ENCODE data around the gene PAPPA. TPM values are rescaled to one million over a fixed set of nuclear protein-coding genes. Genes with fewer than 3 reads are reported as not detected.

Gene PAPPA
- total and polyA plus RNA-seq, 9 of the 15 experiments (the other 6 are each of a cell fraction or from before 2014, with no cell fraction given) = 0.06 to 0.18 (median 0.11) TPM

- H3K27me3 ChIP-seq (ENCODE audit: control insufficient read depth in 2 of 2, insufficient read depth in 2 of 2, low read length in 2 of 2) = no peaks in the 10 kb centered on the region
- in situ Hi-C loops (cut with MboI) = no loop called here
- DNase-seq (ENCODE audit: extremely low read depth in 1 of 4, low spot score in 3 of 4) = peak in 3 of 4 experiments; percentile 12 to 68 (median 40)
- no peaks in the 10 kb centered on the region for H4K20me1 ChIP-seq (replicated peaks; ENCODE audit: control insufficient read depth, insufficient read depth, low read length)
- CTCF ChIA-PET (ENCODE audit: low intra/inter-chr PET ratio) = no interaction called here
- H3K9ac ChIP-seq (ENCODE audit: insufficient read depth in 1 of 2, low read depth in 2 of 2, low read length in 2 of 2) = peak overlapping the region in 1 of 2 experiments; percentile 53; a peak in 2 of 4 replicates
- H3K36me3 ChIP-seq (ENCODE audit: control insufficient read depth, insufficient read depth, low read length) = no peaks in the 10 kb centered on the region
- no peaks in the 10 kb centered on the region for H3K9me1 ChIP-seq (ENCODE audit: control insufficient read depth, insufficient read depth, low read length)
- H3K27ac ChIP-seq (ENCODE audit: extremely low read depth, low read depth, low read length) = peak overlapping the region; percentile 70; the same call in 2 of the 3 replicates
- H3K4me3 ChIP-seq = no peak overlapping the region
- H3K79me2 ChIP-seq (ENCODE audit: control insufficient read depth, insufficient read depth, low read length) = no peaks in the 10 kb centered on the region
- H3K9me3 ChIP-seq (replicated peaks; ENCODE audit: control insufficient read depth, insufficient read depth, low read depth, low read length) = no peaks in the 10 kb centered on the region
- FAIRE-seq = peak; percentile 74
- H2AFZ ChIP-seq (ENCODE audit: low read depth, low read length) = peak overlapping the region; percentile 37
- POLR2A ChIA-PET = interaction anchor here (0.6 to 1.6 kb wide), 13 partner anchors 8 to 77 kb away, joined by 3 to 8 read pairs (median 4); no protein-coding TSS in a partner anchor
- intact Hi-C loops (cut with micrococcal nuclease) = loop anchor here (5.0 kb wide), 1 partner anchor 42 kb away; no protein-coding TSS in a partner anchor
- BruUV-seq (replicated peaks) = no TSS peak
- peak overlapping the region; percentile 45 for H3K4me2 ChIP-seq (ENCODE audit: insufficient read depth, low read length)
- peaks cover 5 to 40% of the 10 kb centered on the region in 2 experiments; a peak in 4 of 5 replicates for H3K4me1 ChIP-seq (replicated peaks in 1 of 2; ENCODE audit: control insufficient read depth in 2 of 2, insufficient read depth in 2 of 2, low read length in 2 of 2)
- ATAC-seq = peak; percentile 93
- 10% methylated on average over 5 of the region's 5 CpGs for WGBS (ENCODE audit: insufficient coverage, low coverage, missing lambda C conversion rate)
- TF ChIP-seq NFIX (CRISPR knock-in tag; IDR thresholded peaks at IDR 0.05; ENCODE audit: low read depth) (no peak), ZBTB26 (CRISPR knock-in tag; IDR thresholded peaks at IDR 0.05) (0 out of 2 replicates have a peak, but pooled peaks have one; percentile 68), ZNF644 (tag; IDR thresholded peaks at IDR 0.05; ENCODE audit: low read depth) (no peak; the same call in 1 of the 2 replicates), HLTF (IDR thresholded peaks at IDR 0.05) (no peak), ELF1 (tag; IDR thresholded peaks at IDR 0.05) (0 out of 2 replicates have a peak, but pooled peaks have one; percentile 24), ZNF518B (CRISPR knock-in tag; IDR thresholded peaks at IDR 0.05) (no peak), HDAC3 (IDR thresholded peaks at IDR 0.05; ENCODE audit: borderline replicate concordance, partially characterized antibody) (peak; percentile 55), POLR2B (IDR thresholded peaks at IDR 0.05; ENCODE audit: low read depth, partially characterized antibody) (peak; percentile 7), ZMIZ1 (IDR thresholded peaks at IDR 0.05; ENCODE audit: low read depth in 2 of 2, low read length in 2 of 2) (no peak), EP300 (IDR thresholded peaks at IDR 0.05; ENCODE audit: low read length) (peak; percentile 99), GABPA (tag; conservative IDR thresholded peaks at IDR 0.05; ENCODE audit: low read depth) (0 out of 2 replicates have a peak, but pooled peaks have one; percentile 18), CBFA2T3 (IDR thresholded peaks at IDR 0.05) (peak; percentile 73), ARHGAP35 (IDR thresholded peaks at IDR 0.05; ENCODE audit: partially characterized antibody) (no peak)
Measured at GRCh38 chr9:116394894-116395698, 241.5 kb downstream of the PAPPA start.
